NCI-H1048 (cell line): Measurements from ENCODE around the gene ERMARD.

Experiments used
- DNase-seq: peaks from one replicate; lab custom pipeline; 2025; lab: John Stamatoyannopoulos, UW

ERMARD gene

GRCh38 chr6:169825558-169826225 is 74.3 kb downstream of the ERMARD start:
- no peak for DNase-seq

GRCh38 chr6:169826697-169827096 is 75.3 kb downstream of the ERMARD start:
- no peak for DNase-seq

GRCh38 chr6:169827290-169827717 is 75.9 kb downstream of the ERMARD start:
- no peak for DNase-seq

- no peak for DNase-seq
Measured at GRCh38 chr6:169828176-169828575, 76.8 kb downstream of the ERMARD start.

GRCh38 chr6:169829786-169830185 is 78.4 kb downstream of the ERMARD start:
- DNase-seq, result no peak

GRCh38 chr6:169830876-169831275 is 79.5 kb downstream of the ERMARD start:
- DNase-seq, result no peak
